Measurements from ENCODE around the gene TMEM201.

GRCh38 chr1:9607352-9607751 lies 18.6 kb downstream of the TMEM201 start:
- TF ChIP-seq POLR2A (IDR thresholded peaks at IDR 0.05), result no peak
- TF ChIP-seq, protein P1, sequence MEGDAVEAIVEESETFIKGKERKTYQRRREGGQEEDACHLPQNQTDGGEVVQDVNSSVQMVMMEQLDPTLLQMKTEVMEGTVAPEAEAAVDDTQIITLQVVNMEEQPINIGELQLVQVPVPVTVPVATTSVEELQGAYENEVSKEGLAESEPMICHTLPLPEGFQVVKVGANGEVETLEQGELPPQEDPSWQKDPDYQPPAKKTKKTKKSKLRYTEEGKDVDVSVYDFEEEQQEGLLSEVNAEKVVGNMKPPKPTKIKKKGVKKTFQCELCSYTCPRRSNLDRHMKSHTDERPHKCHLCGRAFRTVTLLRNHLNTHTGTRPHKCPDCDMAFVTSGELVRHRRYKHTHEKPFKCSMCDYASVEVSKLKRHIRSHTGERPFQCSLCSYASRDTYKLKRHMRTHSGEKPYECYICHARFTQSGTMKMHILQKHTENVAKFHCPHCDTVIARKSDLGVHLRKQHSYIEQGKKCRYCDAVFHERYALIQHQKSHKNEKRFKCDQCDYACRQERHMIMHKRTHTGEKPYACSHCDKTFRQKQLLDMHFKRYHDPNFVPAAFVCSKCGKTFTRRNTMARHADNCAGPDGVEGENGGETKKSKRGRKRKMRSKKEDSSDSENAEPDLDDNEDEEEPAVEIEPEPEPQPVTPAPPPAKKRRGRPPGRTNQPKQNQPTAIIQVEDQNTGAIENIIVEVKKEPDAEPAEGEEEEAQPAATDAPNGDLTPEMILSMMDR (IDR thresholded peaks at IDR 0.05), result no peak

Data from Peyer's patch (tissue), 4 donors.